ENCODE data around the gene ATM. TPM values are rescaled to one million over a fixed set of nuclear protein-coding genes. Genes with fewer than 3 reads are reported as not detected.

ATM gene
- total RNA-seq, 1 experiment from 2014 or later = 39.5 TPM

GRCh38 chr11:108226036-108226435, 3.2 kb downstream of the ATM start:
- DNase-seq = no peak
- Mint-ChIP-seq H3K4me3 (ENCODE audit: low read depth, unreplicated experiment) (no peak overlapping the region), H3K27me3 (ENCODE audit: unreplicated experiment) (no peaks in the 10 kb centered on the region), H3K36me3 (ENCODE audit: insufficient read depth, unreplicated experiment) (no peaks in the 10 kb centered on the region), H3K9me3 (ENCODE audit: low read depth, unreplicated experiment) (no peaks in the 10 kb centered on the region), H3K27ac (ENCODE audit: unreplicated experiment) (no peak overlapping the region), H3K4me1 (ENCODE audit: low read depth, unreplicated experiment) (peaks cover 2% of the 10 kb centered on the region)
- CTCF ChIA-PET = no interaction called here
- BruUV-seq (replicated peaks) = no TSS peak
- intact Hi-C loops (cut with micrococcal nuclease; ENCODE audit: unreplicated experiment) = no loop called here
- no peak for TF ChIP-seq CTCF (IDR thresholded peaks at IDR 0.05; ENCODE audit: unreplicated experiment)

- H3K36me3 Mint-ChIP-seq (ENCODE audit: insufficient read depth, unreplicated experiment) = peaks cover 9% of the 10 kb centered on the region
- DNase-seq = no peak
- H3K27ac Mint-ChIP-seq (ENCODE audit: unreplicated experiment) = no peak overlapping the region
- no TSS peak for BruUV-seq (replicated peaks)
- TF ChIP-seq CTCF (IDR thresholded peaks at IDR 0.05; ENCODE audit: unreplicated experiment) = no peak
- CTCF ChIA-PET = no interaction called here
- no peaks in the 10 kb centered on the region for H3K4me1 Mint-ChIP-seq (ENCODE audit: low read depth, unreplicated experiment)
- intact Hi-C loops (cut with micrococcal nuclease; ENCODE audit: unreplicated experiment) = no loop called here
- H3K9me3 Mint-ChIP-seq (ENCODE audit: low read depth, unreplicated experiment) = no peaks in the 10 kb centered on the region
- H3K27me3 Mint-ChIP-seq (ENCODE audit: unreplicated experiment) = no peaks in the 10 kb centered on the region
- no peak overlapping the region for H3K4me3 Mint-ChIP-seq (ENCODE audit: low read depth, unreplicated experiment)
These were observed 5.4 kb downstream of the ATM start for GRCh38 chr11:108228251-108228650.

GRCh38 chr11:108233277-108233945, 10.5 kb downstream of the ATM start:
- DNase-seq = no peak
- Mint-ChIP-seq H3K36me3 (ENCODE audit: insufficient read depth, unreplicated experiment) (peaks cover 16% of the 10 kb centered on the region), H3K27me3 (ENCODE audit: unreplicated experiment) (no peaks in the 10 kb centered on the region), H3K4me3 (ENCODE audit: low read depth, unreplicated experiment) (no peak overlapping the region), H3K4me1 (ENCODE audit: low read depth, unreplicated experiment) (peaks cover 10% of the 10 kb centered on the region), H3K27ac (ENCODE audit: unreplicated experiment) (no peak overlapping the region), H3K9me3 (ENCODE audit: low read depth, unreplicated experiment) (no peaks in the 10 kb centered on the region)
- no peak for TF ChIP-seq CTCF (IDR thresholded peaks at IDR 0.05; ENCODE audit: unreplicated experiment)
- intact Hi-C loops (cut with micrococcal nuclease; ENCODE audit: unreplicated experiment) = loop anchor here (5.0 kb wide), 1 partner anchor 424 kb away; no protein-coding TSS in a partner anchor
- no TSS peak for BruUV-seq (replicated peaks)
- CTCF ChIA-PET = no interaction called here

GRCh38 chr11:108235192-108235591, 12.3 kb downstream of the ATM start:
- CTCF ChIA-PET = no interaction called here
- H3K36me3 Mint-ChIP-seq (ENCODE audit: insufficient read depth, unreplicated experiment) = peaks cover 16% of the 10 kb centered on the region
- TF ChIP-seq CTCF (IDR thresholded peaks at IDR 0.05; ENCODE audit: unreplicated experiment) = no peak
- no TSS peak for BruUV-seq (replicated peaks)
- H3K4me3 Mint-ChIP-seq (ENCODE audit: low read depth, unreplicated experiment) = no peak overlapping the region
- H3K27me3 Mint-ChIP-seq (ENCODE audit: unreplicated experiment) = no peaks in the 10 kb centered on the region
- intact Hi-C loops (cut with micrococcal nuclease; ENCODE audit: unreplicated experiment) = no loop called here
- no peaks in the 10 kb centered on the region for H3K9me3 Mint-ChIP-seq (ENCODE audit: low read depth, unreplicated experiment)
- H3K27ac Mint-ChIP-seq (ENCODE audit: unreplicated experiment) = no peak overlapping the region
- DNase-seq = no peak
- peaks cover 10% of the 10 kb centered on the region for H3K4me1 Mint-ChIP-seq (ENCODE audit: low read depth, unreplicated experiment)
